ENCODE measurements around the gene LSMEM2.
"Not testable (repeated sequence)": the region's sequence is repeated elsewhere in the genome, so short reads cannot be mapped to it uniquely, and the experiment has no call there.

LSMEM2 gene
- total RNA-seq, result 0.13 to 0.31 reads per million in 2 donors

DNA sequence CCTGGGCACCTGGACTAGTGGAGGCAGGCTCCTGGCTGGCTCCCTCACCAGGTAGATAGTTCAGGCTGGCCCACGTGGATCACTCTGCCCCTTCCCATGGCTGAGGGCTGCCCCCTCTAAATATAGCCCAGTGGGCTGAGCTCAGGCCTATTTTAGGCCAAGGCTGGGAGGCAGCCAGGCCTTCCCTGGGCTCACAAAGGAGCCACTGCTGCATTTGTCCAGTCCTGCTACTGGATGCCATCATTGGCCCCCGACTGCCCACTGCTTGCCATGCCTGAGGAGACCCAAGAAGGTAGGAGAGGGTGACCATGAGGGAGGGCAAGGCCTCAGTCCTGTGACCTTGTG is at the start of gene LSMEM2:
Gene LSMEM2, plus strand, starts transcription at position 208 of the 345 bp plus-strand sequence. Its CDS starts 27 bp downstream, at position 235.
- DNase-seq, result no peak

DNA sequence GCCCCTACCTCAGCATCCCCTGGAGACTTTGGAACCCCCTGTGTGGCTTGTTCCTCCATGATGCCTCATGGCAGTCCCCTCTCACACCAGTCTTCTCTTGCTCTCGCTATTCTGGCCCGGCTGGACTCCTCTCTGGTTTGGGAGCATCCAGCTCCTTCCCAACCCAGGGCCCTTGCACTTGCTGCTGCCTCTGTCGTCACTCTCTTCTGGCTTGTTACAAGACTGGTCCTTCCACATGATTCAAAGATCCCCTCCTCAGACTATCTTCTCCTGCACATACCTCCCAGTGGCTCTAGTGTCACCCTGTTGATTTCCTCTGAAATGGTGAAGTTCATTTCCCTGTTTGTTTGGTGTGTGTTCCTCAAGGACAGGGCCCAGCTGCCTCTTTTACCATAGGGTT is 49.4 kb upstream of the LSMEM2 start:
- no peak for DNase-seq

GRCh38 chr3:50230104-50230793 is 48.6 kb upstream of the LSMEM2 start:
- DNase-seq, result no peak

DNA sequence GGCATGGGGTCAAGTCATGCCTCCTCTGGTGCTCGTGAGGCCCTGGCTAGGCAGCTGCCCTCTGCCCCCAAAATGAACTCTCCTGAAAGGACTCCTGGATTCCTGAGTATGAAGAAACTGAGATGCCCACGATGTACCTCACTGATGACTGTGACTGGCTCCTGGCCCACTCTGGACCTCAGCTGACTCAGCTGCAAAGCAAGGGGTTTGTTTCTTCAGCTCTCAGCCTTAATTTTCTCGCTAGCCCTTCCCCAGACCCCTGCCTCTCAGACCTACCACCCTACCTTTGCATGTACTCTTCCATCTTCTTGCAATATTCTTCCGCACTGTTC is 48.1 kb upstream of the LSMEM2 start:
- DNase-seq, result no peak

- no peak for DNase-seq
These were observed 47.3 kb upstream of the LSMEM2 start for GRCh38 chr3:50231581-50231980.

- no peak for DNase-seq
These were observed 46.6 kb upstream of the LSMEM2 start for GRCh38 chr3:50232303-50232702.

- no peak for DNase-seq
These were observed 45.7 kb upstream of the LSMEM2 start for GRCh38 chr3:50233176-50233575.

DNA sequence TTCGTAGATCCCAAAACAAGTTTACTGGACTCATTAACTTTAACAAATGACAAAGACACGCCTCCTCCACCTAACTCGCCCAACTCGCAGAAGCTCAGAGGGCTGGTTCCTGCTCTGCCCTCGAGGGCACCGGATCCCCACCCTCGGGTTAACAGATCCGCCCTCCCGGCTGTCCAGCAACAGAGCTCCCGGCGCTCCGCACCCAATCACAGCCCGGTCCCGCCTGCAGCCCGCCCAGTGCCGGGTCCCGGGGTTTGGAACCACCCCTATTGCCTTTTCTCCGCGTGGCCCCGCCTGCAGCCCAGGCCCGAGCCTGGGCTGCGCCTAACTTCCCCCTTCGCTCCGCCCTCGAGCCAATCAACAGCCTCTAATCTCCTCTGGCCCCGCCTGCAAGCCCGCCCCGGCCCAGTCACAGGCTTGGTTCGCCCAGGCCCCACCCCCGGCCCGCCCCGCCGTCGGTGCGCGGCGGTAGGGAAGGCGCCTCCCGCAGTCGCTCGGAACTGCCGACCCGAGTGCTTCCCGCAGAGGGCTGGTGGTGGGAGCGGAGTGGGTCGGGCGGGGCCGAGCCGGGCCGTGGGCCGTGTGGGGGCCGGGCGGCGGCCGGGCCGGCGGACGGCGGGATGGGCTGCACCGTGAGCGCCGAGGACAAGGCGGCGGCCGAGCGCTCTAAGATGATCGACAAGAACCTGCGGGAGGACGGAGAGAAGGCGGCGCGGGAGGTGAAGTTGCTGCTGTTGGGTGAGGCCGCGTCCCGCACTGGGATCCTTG is 43.0 kb upstream of the LSMEM2 start, which contains the start of gene GNAI2:
Gene GNAI2, plus strand, starts transcription at position 489 of the 768 bp plus-strand sequence. Its CDS starts 132 bp downstream, at position 621.
- peak; percentile 98 to 99 (median 99) for DNase-seq

- no peak for DNase-seq
These were observed 42.3 kb upstream of the LSMEM2 start for GRCh38 chr3:50236484-50237132.

DNA sequence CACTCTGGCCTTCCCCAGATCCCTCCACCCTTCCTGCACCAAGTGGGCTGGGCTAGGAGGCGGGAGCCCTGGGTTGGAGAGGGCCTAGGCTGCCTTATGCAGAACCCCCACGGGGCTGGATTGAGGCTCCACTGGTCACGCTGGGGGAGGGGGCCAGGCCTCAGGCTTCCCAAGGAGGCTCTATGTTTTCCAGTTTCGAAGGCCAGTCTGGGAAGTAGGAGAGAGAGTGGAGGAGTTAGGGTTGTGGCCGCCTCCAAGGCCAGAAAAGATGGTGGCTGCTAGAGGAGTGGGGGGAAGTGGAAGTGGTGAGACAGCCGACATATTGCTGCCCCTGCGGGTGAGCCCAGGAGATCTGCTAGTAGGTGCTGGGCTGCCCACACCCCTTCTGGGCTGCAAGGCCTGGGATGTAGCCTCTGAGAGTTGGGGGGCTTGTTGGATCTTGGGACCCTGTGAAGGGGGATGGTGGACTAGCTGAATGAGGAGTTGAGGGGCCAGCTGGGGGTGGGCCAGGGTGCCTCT is 41.7 kb upstream of the LSMEM2 start:
- DNase-seq, result peak in 2 of 5 experiments; percentile 30 to 76

GRCh38 chr3:50237754-50238548 is 40.9 kb upstream of the LSMEM2 start:
- peak; percentile 69 to 95 (median 83) for DNase-seq

DNA sequence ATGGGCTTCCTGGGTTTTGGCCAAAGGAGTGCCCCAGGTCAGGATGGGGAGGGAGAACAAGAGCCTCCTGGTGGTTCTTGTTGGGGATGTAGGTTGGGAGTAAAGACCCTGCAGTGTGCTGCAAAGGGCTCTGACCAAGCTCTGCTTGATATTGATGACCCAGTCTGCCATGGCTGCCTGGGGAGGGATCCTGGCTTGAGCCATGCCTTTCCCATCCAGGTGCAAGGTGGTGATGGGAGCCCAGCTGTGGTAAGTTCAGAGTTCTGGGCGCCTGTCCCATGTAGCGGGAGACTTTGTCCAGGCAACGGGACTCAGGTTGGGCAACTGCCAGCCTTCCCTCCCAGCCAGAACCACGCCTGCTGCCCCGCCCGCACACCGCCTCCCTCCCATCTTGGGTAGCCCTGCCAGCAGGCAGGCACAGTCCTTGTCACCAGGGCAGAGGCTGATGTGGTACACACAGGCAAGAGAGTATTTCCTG is 40.3 kb upstream of the LSMEM2 start:
- peak in 1 of 5 experiments; percentile 43 for DNase-seq

DNA sequence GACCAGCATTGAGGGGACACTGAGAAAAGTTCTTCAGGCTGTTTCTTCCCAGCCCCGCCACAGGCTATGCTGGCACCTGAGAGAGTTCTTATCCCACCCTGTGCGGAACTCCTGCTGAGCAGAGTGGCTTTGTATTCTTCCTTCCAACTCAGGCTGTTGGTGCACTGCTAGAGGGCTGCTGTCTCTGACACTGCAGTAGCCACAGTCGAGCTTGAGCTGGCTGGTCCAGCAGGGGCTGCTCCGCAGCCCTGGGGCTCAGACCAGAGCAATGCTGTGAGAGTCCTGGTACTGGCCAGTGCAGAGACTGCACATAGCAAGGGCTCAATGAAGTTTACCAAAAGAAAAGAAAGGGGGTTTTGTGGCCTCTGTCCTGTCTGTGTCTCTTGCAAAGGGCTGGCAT is 39.2 kb upstream of the LSMEM2 start:
- DNase-seq, result no peak

DNA sequence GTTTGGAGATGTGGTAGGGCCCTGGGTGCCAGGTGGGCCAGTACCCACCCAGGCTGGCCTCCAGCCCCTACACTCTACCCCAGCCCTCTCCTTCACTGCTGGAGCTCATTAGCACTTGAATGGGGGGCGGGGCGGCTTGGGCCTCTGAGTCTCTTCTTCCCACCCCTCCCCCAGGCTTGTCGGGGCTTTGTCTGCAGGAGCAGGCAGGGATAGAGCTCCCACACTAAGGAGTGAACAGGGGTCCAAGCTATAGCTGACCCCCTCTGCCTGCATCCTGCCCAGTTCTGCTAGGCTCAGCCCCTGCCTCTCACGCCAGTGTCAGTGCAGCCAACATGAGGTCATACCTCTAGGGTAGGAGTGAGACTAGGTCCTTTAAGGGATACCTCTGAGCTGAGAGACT is 37.7 kb upstream of the LSMEM2 start:
- no peak for DNase-seq

DNA sequence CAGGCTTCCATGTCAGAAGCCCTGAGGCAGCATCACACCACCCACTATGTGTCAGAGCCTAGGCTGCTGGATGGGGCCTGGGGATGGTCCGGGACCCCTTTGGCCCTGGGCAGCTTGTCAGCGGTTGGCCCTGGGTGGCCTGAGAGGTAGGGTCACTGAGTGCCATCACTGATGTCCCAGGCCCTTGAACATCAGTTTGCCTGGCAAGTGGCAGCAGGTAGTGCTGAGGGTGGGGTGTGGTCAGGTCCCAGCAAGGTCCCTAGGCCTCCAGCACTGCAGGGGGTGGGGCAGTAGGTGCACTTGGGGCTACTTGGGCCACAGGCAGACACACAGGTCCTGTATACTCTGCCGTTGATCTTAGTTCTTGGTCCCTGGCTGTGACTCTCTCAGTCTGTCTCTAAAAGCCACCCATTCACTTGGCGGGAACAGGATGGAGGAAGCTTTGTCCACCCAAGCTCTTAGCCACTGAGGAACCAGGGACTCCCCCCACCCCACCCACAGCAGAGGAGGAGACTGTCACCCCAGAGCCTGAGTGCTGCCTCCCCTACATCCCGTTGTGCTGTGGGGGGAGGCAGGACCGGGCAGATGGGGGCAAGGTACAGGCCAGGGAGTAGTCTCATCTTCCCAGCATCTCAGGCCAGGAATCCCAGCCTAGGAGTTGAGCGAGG is 37.0 kb upstream of the LSMEM2 start:
- DNase-seq, result no peak

- peak in 1 of 5 experiments; percentile 48 for DNase-seq
These were observed 36.5 kb upstream of the LSMEM2 start for GRCh38 chr3:50242381-50242770.

GRCh38 chr3:50242851-50243542 is 35.9 kb upstream of the LSMEM2 start:
- peak in 3 of 5 experiments; percentile 22 to 48 (median 27) for DNase-seq

- DNase-seq, result no peak
These were observed 35.4 kb upstream of the LSMEM2 start for GRCh38 chr3:50243543-50243895.

- DNase-seq, result not testable (repeated sequence)
These were observed 34.1 kb upstream of the LSMEM2 start for GRCh38 chr3:50244813-50245212.

DNA sequence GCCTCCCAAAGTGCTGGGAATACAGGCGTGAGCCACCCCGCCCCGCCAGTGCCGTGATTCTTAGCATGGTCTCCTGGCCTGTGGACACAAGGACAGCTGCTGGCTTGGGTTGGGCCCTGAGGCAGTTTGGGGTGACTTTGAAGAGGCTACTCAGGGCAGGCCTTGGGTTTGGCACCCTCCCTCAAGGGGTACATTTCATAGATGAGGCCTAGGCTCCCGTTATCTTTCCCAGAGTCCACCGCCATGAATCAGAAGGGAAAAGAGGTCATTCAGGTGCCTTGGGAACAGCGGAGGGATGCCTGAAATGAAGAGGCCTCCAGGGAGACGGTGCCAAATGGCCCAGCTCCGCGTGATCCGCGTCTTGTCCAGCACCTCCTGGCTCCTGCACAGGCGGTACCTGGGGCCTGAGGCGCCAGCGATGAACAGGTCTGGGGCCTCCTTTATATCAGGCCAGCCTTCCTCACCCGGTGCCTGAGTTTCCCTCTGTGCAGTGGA is 33.6 kb upstream of the LSMEM2 start:
- DNase-seq, result no peak
